Epithelial cell of proximal tubule (primary cell): ENCODE data around the gene KCNB1. TPM values are rescaled to one million over a fixed set of nuclear protein-coding genes. Genes with fewer than 3 reads are reported as not detected.

Experiments used
- DNase-seq: peaks from one replicate; pipeline ENCODE4 v3.0.0-alpha.2; 2011; ENCODE audit warnings: low read depth
- H3K4me3 ChIP-seq: 2 replicates; pipeline ENCODE4 v1.5.1; 2011; ENCODE audit warnings: low read depth, mild to moderate bottlenecking, low read length
- total RNA-seq: library from RNA; depleted of rRNA; stranded (reverse); fragments of >200 nt; gene quantifications from 2 replicates; pipeline ENCODE4 v1.2.3, GENCODE V29; 2015
- TF ChIP-seq, protein P1 (sequence below): conservative IDR thresholded peaks from 2 replicates; pipeline ENCODE4 v1.5.1; 2012; ENCODE audit warnings: low read depth, mild to moderate bottlenecking, low read length

The KCNB1 gene
- total RNA-seq, 1 donor from 2014 or later, result not detected

GRCh38 chr20:49464556-49464955 is 17.9 kb downstream of the KCNB1 start:
- H3K4me3 ChIP-seq, result no peak overlapping the region
- DNase-seq, result no peak
- TF ChIP-seq, protein P1, sequence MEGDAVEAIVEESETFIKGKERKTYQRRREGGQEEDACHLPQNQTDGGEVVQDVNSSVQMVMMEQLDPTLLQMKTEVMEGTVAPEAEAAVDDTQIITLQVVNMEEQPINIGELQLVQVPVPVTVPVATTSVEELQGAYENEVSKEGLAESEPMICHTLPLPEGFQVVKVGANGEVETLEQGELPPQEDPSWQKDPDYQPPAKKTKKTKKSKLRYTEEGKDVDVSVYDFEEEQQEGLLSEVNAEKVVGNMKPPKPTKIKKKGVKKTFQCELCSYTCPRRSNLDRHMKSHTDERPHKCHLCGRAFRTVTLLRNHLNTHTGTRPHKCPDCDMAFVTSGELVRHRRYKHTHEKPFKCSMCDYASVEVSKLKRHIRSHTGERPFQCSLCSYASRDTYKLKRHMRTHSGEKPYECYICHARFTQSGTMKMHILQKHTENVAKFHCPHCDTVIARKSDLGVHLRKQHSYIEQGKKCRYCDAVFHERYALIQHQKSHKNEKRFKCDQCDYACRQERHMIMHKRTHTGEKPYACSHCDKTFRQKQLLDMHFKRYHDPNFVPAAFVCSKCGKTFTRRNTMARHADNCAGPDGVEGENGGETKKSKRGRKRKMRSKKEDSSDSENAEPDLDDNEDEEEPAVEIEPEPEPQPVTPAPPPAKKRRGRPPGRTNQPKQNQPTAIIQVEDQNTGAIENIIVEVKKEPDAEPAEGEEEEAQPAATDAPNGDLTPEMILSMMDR, result no peak

- no peak for DNase-seq
- TF ChIP-seq, protein P1, result no peak
- H3K4me3 ChIP-seq, result no peak overlapping the region
These were observed 19.8 kb downstream of the KCNB1 start for GRCh38 chr20:49462626-49463025.

DNA sequence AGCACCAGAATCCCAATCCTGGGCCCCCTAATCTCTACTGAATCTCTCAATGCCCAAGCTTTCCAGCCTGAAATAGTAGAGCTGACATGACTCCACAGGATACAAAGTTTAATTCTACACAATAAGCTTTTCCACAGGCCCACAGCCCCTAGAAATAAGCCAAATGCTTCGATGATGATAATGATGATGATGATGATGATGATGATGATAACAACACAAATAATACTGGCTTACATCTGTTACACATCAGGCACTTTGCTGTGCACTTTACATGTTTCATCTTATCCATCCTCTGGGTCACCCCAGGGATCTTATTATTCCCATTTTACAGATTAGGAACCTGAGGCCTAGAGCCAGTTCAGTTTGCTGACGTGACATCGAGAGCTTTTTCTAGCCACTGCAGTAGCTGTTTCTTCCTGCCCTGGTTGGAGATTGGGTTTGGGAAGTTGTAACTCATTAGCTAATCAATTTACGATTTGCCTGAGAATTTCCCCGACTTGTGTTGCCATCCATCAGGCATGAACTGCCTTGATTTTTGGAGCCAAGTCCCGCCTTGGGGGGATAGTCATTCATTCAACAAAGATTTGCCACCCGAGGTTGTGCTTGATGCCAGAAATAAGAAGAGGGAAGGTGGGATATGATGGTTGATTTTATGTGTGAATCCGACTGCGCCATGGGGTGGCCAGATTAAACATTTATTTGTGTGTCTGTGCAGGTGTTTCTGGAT is 20.4 kb downstream of the KCNB1 start:
- TF ChIP-seq, protein P1, result no peak
- no peak overlapping the region for H3K4me3 ChIP-seq
- no peak for DNase-seq

DNA sequence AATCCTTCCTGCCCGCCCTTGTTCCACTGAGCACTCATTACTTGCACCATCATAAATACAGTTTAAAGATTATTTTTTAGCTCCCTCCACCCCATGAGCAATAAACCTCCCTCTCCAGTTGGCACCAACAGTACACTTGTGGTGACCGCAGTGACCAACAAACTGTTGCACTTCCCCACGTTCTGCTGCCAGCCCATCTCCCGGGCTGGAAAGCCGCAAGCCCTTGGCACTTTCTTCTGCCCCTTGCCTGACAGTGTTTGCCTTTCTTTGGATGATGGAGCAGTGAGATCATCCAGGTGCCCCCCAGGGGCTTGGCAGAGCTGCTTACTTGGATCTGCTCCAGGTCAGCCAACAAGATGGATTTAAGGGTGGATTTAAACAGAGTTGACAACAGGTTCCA is 21.6 kb downstream of the KCNB1 start:
- DNase-seq, result peak; percentile 61
- no peak overlapping the region for H3K4me3 ChIP-seq
- TF ChIP-seq, protein P1, result no peak

DNA sequence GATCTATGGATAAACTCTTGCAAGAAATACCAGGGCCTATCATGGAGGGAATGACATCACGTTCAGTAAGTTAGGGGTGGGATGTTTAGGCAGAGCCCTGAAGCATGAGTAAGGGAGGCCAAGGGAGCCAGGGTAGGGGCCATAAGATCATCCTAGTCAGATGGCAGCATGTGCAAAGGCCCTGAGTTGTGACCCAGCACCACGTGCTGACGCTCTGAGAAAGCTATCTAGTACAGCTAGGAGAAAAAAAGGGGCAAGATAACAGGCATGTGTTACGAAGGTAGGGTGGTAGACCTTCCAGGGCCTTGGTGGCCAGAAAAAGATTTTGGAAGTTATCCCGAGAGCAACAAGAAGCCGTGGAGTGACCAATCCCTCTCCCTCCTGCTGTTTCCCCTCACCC is 22.3 kb downstream of the KCNB1 start:
- no peak for DNase-seq
- TF ChIP-seq, protein P1, result no peak
- no peak overlapping the region for H3K4me3 ChIP-seq

DNA sequence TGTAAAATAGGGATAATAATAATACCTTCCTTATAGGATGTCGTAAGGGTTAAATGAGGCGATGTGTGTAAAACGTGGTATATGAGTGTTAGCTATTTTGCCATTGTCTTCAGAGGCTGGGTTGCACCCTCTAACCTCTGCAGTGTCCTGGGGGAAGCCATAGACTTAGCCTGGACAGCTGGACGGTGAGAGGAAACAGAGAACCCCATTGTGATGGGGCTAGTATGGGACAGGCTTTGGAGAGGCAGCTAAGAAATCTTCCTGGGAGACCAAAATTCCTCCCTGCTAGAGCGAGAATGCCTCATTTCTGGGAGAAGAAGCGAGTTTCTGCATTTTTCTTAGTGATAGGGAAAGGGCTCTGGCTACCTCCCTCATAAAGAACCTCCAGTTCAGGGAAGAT is 22.8 kb downstream of the KCNB1 start:
- TF ChIP-seq, protein P1, result no peak
- no peak overlapping the region for H3K4me3 ChIP-seq
- DNase-seq, result no peak

GRCh38 chr20:49457444-49457843 is 25.0 kb downstream of the KCNB1 start:
- TF ChIP-seq, protein P1, result no peak
- DNase-seq, result no peak
- H3K4me3 ChIP-seq, result no peak overlapping the region
